HG02759 (cell line): ENCODE data around the gene ADD3.
"Not testable (repeated sequence)": the region's sequence is repeated elsewhere in the genome, so short reads cannot be mapped to it uniquely, and the experiment has no call there.

Source experiments
- ATAC-seq: cut with Tn5 transposase; IDR thresholded peaks from one replicate; pipeline ENCODE4 v1.9.1; 2021; ENCODE audit warnings: mild to moderate bottlenecking, moderate library complexity; ENCODE audit not compliant: unreplicated experiment

The ADD3 gene

DNA sequence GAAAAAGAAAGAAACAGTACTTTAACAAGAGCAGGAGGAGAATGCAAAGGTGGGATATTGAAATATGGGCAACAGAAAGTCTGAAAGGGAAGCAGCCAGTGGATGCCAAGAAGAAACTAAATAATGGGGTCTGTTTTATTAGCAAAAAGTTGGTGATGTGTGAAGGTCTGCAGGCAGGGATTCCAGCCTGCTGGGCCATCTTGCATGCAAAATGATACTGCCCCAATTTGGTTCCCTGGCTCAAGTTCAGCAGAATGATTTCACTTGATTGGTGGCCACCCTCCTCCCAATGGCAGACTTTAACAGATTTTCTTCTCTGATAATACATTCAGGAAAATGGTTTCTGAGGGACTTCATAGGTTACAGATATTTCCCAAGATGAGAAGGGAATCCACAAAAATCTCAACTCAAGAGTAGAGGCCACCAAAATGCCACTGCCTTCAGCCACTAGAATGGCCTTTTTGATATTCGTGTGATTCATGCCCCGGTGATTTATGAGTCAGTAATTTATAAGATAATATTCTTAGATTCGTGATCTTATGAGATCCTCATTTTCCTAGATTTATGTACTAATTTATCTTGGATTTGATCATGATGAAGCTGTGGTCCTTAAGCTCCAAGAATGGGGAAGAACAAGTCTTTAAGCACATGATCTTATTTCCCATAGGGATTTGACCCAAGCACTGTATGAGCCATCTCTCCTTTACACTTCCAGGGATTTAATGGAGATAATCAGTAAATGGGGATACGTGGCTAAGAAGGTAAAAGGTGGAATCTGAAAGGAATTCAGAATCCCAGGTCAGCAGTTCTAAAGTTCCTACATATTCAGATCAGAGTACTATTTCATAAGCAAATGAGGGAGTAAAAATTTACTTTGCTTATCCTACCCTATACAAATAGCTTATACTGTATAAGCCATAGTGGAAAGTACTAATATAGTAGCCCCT is 32.3 kb upstream of the ADD3 start:
- no peak for ATAC-seq

DNA sequence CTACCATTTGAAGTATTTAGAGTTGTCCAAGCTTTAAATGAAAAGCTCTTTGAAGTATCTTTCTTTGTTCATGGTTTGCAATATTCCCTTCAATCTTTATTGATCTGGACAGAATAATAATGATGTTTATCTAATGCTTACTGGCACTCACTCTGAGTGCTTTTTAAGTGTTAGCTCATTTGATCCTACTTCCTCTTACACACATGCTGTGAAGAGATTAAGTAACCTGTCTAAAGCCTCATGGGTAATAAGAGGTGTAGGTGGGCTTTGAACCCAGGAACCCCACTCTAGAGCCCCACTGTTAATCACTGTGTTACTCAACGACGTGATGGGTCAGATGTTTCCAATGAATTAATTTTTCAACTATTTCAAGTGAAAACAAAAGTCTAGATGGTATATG is 31.1 kb upstream of the ADD3 start:
- no peak for ATAC-seq

DNA sequence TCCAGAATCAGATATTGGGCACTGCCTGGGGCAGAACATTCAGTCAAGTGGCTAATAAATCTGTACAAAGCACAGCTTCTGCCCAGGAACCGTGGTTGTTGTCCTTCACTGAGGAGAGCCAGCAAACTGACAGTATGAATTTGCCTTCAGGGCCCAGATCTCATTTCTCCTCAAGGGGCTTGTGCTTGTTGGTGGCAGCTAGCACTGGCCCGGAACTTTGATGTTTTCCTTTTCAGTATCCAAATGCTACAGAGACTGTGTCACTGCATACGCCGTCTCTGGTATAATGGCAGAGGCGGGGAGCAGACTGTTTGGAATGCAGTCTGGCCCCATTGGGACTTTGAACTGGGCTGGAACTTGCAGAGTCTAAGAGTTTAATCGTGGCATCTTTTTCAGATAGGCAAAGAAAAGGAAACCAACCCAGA is 30.4 kb upstream of the ADD3 start:
- ATAC-seq = no peak

DNA sequence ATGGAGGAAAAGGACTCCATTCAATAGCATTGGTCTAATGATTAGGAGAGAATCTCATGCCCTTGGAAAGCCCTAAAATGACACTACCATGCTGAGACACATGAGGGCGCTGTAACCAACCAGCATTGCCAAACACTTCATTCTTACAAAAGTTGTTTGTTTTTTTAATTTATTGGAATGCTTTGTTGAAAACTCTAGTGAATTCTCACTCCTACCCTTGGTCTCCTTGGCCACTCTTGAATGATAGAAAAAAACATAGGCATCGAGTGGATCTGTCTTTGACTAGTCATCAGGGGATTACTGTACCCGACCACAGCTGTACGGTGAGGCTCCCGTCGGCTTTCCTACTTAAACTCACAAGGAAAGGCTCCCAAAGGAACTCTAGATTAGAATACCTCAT is 29.3 kb upstream of the ADD3 start:
- no peak for ATAC-seq

DNA sequence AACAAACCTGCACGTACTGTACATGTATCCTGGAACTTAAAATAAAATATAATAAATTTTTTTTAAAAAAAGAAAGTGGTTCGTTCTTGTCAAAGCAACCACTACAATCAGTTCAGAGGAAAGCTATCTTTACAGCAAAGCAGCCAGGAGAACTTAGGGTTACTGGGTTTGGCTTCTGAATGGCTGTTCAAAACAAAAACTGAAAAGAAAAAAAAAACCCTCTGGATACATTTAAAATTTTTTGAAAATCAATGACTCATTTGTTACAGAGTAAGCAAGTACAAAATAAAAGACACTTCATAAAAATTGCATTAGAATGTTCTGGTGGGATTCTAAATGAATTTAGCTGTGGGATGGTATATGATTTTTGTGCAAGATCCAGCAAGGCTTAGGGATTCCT is 28.6 kb upstream of the ADD3 start:
- ATAC-seq = no peak

DNA sequence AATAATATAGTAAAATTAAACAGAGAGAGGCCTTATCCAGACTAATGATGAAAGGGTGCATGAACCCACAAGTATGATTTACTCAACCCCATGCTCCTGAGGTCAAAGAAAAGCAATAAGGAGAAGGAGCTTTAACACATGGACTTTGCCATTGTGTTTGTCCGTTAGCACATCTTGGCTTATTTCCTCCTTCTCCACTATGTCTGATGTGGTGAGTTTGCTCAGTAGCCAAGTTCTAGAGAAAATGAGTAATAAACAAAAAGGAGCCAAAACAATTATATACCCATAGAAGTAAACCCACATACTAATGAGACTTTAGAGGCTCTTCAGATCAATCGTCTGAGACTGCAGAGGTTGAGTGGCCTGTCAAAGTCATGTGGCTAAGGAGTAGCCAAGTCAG is 26.1 kb upstream of the ADD3 start:
- no peak for ATAC-seq

DNA sequence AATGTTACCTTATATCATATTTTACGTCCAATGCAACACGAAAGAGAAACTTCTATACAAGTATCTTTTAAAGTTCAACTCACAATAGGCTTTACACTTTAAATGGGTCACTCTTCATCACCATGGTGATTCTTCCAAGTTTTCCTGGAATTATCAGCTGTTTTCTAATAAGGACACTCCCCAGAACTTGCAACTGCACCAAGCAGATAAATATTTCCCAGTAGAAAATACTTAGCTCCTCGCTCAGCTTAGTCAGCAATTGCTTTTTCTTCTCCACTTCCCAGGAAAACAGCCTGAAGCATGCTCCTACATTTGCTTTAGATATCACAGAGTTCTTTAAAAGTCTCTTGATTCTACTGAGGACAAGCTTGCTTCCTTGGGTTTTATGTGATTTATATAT is 25.7 kb upstream of the ADD3 start:
- no peak for ATAC-seq

DNA sequence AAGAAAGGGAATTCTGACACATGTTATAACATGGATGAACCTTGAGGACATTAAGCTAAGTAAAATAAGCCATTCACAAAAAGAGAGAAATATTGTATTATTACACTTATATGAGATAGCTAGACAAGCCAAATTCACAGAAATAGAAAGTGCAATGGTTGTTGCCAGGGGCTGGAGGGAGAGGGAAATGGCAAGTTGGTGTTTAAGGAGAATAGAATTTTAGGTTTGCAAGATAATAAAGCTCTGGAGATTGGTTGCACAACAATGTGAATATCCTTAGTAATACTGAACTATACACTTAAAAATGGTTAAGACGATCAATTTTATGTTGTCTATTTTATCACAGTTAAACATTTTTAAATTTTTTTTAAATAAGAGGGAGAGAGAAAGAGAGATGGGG is 25.0 kb upstream of the ADD3 start:
- ATAC-seq = no peak

DNA sequence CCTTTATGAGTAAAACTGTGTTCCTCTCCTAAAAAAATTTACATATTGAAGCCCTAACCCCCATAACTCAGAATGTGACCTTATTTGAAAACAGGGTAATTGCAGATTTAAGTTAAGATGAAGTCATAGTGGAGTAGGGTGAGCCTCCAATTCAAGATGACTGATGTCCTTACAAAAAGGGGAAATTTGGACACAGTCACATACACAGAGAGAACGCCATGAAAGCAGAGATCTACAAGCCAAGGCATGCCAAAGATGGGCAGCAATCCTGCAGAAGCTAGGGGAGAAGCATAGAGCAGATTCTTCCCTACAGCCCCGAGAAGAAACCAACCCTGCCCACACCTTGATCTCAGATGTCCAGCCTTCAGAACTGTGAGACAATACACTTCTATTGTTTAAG is 23.8 kb upstream of the ADD3 start:
- no peak for ATAC-seq

DNA sequence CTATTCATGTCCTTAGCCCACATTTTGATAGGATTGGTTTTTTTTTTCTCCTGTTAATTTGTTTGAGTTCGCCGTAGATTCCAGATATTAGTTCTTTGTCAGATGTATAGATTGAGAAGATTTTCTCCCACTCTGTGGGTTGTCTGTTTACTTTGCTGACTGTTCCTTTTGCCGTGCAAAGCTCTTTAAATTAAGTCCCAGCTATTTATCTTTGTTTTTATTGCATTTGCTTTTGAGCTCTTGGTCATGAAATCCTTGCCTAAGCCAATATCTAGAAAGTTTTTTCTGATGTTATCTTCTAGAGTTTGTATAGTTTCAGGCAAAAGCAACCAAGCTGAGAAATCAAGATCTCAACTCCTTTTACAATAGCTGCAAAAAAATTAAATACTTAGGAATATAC is 22.0 kb upstream of the ADD3 start:
- ATAC-seq = not testable (repeated sequence)

DNA sequence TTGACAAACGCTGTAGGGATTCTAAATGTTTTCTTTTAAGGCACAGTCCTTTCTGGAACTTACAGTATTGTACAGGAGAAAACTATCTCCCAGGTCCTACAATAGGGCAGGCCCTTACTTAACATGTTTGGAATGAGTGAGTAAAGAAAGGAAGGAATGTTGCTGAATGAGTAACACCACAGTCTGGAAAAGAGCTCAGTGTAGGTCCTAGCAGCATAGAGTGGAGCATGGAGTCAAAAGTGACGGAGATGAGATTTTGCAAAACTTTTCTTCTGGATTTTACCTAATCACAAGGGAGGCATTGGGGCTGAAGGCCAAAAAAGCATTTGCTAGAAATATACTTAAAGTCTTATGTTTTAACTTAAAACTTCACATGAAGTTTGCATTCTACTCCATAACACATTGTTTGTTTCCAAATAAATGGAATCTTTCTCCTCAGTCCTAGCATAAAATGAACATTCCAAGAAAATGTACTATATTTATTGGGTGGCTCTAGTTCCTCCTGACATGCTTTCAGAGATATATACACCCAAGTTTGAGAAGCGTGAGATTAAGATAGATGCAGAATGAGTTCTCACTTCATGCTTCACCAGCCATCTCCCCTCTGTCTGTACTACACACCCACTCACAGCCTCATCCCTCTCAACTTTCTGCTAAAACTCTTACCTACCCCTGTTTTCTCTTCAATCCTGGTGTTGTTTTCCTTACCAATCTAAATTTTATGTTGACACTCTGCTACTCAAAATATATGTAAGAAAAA is 20.2 kb upstream of the ADD3 start:
- no peak for ATAC-seq

DNA sequence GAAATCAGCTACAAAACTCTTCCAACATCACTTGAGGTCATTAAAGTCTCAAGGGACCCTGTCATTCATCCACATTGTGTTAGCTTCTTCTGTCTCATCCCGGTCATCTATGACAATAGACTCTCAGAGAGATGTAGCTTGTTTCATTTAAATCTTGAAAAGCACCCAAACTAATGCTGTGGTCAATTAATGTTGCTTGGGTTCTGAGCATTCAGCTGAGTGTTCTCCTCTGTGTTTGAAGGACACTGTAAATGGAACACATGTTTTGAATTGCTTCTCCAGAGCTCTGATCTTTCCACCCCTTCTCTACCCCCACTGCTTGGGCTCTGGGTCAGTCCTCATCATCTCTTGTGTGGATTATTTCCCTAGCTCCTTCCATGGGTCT is 19.6 kb upstream of the ADD3 start:
- no peak for ATAC-seq

DNA sequence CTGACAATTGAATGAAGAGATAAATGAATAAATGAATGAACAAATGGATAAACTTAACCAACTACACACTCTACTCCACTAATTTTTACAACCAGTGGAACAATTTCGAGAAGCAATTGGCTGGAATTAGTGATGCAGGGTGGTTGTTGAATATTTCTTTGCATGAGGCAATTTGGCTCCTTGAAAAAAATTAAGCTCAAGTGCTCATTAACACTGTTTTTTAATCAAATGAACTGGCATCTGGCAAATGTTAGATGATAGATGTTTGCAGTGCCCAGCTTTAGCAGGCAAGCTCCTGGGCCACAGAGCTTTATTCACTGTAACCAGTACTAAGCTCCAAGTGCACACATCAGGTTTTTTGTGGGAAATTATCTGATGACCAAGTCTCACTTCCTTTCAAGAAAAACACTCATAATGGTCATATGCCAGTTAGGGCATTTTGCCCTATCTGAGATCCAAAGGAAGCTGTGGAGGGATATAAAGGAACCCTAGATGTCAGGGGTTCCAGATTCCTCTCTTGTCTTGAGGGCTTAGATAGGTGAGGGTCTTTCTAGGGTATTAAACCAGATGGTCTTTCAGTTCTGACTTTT is 16.4 kb upstream of the ADD3 start:
- ATAC-seq = no peak

DNA sequence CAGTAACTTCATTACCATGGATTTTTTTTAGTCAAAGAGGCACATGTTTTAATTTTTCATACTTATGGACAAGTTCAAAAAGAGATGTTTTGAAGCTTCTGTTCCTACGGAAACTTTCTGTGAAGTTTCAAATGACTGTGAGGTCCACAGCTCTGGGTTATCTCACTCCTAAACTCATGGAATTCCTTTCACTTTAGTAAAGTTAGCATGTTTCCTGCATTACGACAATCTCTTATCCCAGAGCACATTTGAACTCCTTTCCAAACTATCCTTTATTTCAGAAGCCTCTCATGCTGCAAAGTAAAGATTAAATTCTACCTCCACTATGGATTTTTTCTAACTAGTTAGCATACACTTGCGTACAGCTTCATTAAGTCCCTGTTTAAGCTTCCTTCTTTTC is 15.3 kb upstream of the ADD3 start:
- ATAC-seq = no peak

DNA sequence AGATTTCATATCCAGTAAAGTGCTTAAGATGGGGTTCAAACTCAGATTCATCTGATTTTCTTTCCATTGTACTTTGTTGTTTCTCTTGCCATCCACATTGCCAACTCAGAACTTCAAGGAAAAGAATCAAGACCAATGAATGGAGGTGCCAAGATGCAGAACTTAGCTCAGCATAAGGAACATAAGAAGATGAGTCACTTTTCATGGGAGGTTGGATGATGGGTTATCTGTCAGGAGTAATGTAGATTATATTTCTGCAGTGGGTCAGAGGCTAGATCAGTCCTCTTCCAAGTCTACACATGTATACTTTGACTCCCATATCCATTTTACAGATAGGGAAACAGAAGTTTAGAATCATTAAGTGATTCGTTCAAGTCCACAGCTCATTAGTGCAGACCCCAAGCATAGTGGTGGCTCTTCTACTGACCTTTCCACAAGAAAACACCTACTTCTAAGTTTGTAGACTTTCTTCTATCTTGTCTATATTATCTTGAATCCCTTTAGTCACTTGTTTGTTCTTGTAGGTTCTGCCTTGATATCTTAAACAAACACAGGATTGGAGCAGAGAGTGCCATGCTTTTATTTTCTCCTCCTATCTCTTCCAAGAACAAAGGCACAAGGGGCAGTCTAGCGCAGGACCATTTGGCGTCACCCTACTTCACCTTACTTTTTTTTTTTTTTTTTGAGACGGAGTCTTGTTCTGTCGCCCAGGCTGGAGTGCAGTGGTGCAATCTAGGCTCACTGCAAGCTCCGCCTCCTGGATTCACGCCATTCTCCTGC is 14.0 kb upstream of the ADD3 start:
- no peak for ATAC-seq

DNA sequence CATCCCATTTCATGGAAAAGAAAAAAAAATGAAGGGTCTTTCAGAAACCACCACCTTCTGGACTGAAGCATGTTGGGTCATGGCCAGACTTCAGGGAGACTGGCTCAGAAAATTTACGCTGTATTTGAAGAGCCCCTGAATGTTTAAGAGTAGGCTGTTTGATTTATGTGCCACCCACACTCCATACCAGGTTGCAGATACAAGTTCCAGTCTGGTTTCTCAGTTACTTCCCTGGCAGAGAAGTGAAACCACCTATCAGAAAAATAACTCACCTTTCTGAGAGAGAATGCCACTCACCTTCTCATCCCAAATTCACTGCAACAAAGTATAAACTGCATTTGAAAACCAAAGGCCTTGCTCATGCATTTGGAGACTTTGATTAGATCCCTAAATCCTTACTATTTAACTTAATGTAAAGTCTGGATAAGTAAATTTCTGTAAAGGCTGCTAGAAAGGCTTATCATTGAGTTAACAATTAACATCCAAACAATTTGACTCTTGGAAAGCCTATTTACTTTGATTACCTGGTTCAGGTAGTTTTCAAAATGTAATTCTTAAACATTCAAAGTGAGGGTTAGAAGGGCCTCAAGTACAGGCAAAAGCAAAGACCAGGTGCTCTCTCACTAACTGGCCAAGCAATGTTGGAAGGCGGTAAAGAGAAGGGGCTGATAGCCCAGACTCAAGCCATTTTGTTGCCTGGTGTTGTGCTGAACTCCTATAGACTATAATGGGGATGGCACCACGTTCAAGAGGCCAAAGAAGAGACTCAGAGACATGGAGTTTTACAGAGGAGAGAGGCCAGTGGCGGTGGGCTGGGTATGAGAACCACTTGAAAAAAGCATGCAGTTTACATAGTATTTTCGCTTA is 12.8 kb upstream of the ADD3 start:
- ATAC-seq = no peak

DNA sequence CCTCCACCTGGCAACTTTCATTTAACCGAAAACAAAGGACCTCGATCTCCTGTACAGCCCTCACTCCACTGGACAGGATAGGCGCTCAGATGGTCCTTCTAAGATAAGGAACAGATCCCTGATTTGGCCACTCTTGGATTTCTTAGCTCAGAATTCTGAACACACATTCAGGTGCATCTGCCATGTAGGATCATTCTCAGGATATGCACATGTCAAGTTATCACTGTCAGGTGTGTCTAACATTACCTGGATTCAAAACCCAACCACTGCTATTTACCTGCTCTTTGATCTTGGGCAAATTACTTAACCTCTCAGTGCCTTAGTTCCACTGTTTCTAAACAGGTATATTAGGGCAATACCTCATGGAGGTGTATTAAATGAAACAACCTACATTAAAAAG is 12.2 kb upstream of the ADD3 start:
- ATAC-seq = no peak

DNA sequence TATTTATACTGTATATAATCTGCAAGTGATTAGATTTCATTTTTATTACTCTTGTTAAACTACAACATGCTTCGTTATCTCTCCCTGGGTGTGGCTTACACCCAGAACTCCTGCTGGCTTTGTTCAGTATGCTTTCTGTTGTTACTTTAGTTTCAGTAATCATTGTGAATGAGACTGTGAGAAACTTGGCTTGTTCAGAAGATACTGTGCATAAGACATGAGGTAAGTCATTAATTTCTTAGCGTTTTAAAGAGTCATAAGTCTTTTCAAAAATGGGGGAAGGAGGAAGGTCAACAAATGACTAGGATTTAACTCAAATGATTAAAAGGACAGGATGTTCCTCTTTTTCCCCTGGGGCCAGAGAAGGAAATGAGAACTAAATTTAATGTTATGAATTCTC is 11.6 kb upstream of the ADD3 start:
- peak; percentile 72 for ATAC-seq

DNA sequence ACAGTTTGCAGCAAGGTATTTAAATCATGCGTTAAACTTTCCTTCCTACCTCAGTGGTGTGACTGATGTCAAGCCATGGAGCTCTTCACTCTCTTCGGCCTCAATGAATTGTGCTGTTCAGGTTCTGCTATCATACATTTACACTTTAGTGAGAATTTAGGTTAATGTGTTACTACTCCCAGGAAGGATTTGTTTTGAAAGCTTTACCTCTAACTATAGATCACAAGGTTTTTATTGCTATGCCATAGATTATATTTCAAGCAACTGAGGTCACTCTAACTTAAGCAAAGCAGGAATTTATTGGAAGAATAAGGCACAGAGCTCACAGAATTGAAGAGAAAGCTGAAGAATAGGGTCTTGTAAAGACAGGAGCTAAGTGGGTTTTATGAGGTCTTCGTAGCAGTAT is 11.0 kb upstream of the ADD3 start:
- peak; percentile 30 for ATAC-seq

DNA sequence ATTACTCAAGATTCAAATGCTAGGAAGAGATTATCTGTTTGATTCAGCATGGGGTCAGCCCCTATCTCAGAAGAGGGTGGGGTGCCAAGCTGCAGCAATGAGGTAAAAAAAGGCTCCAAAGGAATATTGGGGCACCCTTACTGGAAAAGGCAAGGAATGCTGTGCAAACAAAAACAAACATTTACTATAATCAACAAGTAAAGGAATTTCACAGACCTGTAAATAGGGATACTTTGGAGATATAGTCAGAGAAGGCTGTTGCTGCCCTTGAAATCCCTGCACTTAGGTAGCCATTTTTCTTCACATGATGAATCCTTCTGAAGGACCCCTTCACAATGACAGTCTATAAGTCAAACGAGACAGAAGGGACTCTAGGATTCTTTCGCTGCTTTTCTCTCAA is 10.6 kb upstream of the ADD3 start:
- ATAC-seq = no peak
